Astrocyte of the spinal cord (primary cell): ENCODE results near the gene NEXMIF.
"Not testable (repeated sequence)": the region's sequence is repeated elsewhere in the genome, so short reads cannot be mapped to it uniquely, and the experiment has no call there.

Source experiments
- DNase-seq: peaks from one replicate; pipeline ENCODE4 v3.0.0; 2011; ENCODE audit warnings: low read depth, low spot score
- H3K4me3 ChIP-seq: 2 replicates; pipeline ENCODE4 v1.5.1; 2011; ENCODE audit warnings: low read depth, mild to moderate bottlenecking, low read length, moderate library complexity
- CTCF ChIP-seq: IDR thresholded peaks from 2 replicates; pipeline ENCODE4 v1.5.1; 2012; ENCODE audit warnings: low read depth, mild to moderate bottlenecking, low read length, inconsistent platforms
- in situ Hi-C: cut with HindIII; loops from 2 replicates; pipeline ENCODE4 v1.10.0; 2017; ENCODE audit warnings: low sequenced_read_pairs

Gene NEXMIF

DNA sequence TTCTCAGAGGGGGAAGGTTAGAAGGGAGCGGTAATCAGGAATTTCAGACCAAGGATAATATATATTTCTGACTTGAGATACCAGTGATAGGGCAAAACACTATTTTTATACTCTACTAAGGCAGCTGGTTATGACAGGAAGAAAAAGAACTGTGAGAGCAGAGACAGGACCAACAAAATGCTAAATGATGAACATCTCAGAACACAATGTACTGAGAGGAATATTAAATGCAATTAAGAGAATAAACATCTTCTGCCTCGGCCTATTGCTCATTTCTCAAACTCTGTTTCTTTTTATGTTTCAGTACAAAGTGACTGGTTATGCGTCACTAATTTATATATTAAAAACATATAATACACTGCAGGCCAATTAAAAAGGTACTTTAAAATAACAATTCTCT is 188.8 kb downstream of the NEXMIF start:
- TF ChIP-seq CTCF, result no peak
- in situ Hi-C loops, result no loop called here
- H3K4me3 ChIP-seq, result no peak overlapping the region
- DNase-seq, result no peak

- DNase-seq, result no peak
- no peak overlapping the region for H3K4me3 ChIP-seq
- in situ Hi-C loops, result no loop called here
- TF ChIP-seq CTCF, result no peak
Measured at GRCh38 chrX:74705269-74705668, 220.0 kb downstream of the NEXMIF start.

DNA sequence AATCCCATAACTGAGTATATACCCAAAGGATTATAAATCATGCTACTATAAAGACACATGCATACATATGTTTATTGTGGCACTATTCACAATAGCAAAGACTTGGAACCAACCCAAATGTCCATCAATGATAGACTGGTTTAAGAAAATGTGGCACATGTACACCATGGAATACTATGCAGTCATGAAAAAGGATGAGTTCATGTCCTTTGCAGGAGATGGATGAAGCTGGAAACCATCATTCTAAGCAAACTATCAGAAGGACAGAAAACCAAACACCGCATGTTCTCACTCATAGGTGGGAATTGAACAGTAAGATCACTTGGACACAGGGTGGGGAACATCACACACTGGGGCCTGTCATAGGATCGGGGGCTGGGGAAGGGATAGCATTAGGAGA is 223.9 kb downstream of the NEXMIF start:
- H3K4me3 ChIP-seq, in situ Hi-C loops, DNase-seq: not testable (repeated sequence)

- H3K4me3 ChIP-seq, result no peak overlapping the region
- TF ChIP-seq CTCF, result no peak
- in situ Hi-C loops, result no loop called here
- DNase-seq, result no peak
Measured at GRCh38 chrX:74684466-74684865, 240.8 kb downstream of the NEXMIF start.
